Measurements from ENCODE around the gene C16orf78. TPM values are rescaled to one million over a fixed set of nuclear protein-coding genes. Genes with fewer than 3 reads are reported as not detected.
A peak's percentile ranks its signal among the peaks of the same experiment; 100 is the strongest.

C16orf78 gene
- total RNA-seq, 1 experiment from 2014 or later, result not detected

- no peak for TF ChIP-seq ESRRA (CRISPR knock-in tag; IDR thresholded peaks at IDR 0.05; ENCODE audit: borderline replicate concordance)
- TF ChIP-seq ZNF281 (CRISPR knock-in tag; IDR thresholded peaks at IDR 0.05), result no peak
- TF ChIP-seq E2F1 (CRISPR knock-in tag; IDR thresholded peaks at IDR 0.05), result no peak
Observed at GRCh38 chr16:49349446-49350168, 24.0 kb upstream of the C16orf78 start (continued).

GRCh38 chr16:49350265-49351095, 23.1 kb upstream of the C16orf78 start:
- Mint-ChIP-seq H3K27me3 (ENCODE audit: low read depth) (peaks cover 2% of the 10 kb centered on the region; the same call in 1 of the 2 replicates), H3K36me3 (no peaks in the 10 kb centered on the region), H3K4me1 (peaks cover 24% of the 10 kb centered on the region), H3K4me3 (no peak overlapping the region), H3K9me3 (no peaks in the 10 kb centered on the region), H3K27ac (no peak overlapping the region)
- DNase-seq (ENCODE audit: low spot score) (peak; percentile 86), ATAC-seq (peak; percentile 52)
- CTCF ChIA-PET, result interaction anchor here (0.6 to 3.0 kb wide), 29 partner anchors 9 to 720 kb away, joined by 3 to 39 read pairs (median 5); partner anchors contain the start of gene C16orf78
- TF ChIP-seq ZNF423 (CRISPR knock-in tag; IDR thresholded peaks at IDR 0.05) (no peak), ATF3 (CRISPR knock-in tag; conservative IDR thresholded peaks at IDR 0.05) (no peak), OVOL2 (CRISPR knock-in tag; IDR thresholded peaks at IDR 0.05; ENCODE audit: borderline replicate concordance) (no peak), TCF7 (CRISPR knock-in tag; IDR thresholded peaks at IDR 0.05; ENCODE audit: low read depth) (no peak), ZNF263 (CRISPR knock-in tag; IDR thresholded peaks at IDR 0.05; ENCODE audit: low read depth) (peak; percentile 99), CTCF (IDR thresholded peaks at IDR 0.05) (peak; percentile 75), STAT6 (CRISPR knock-in tag; conservative IDR thresholded peaks at IDR 0.05; ENCODE audit: low read depth) (no peak), CREM (CRISPR knock-in tag; IDR thresholded peaks at IDR 0.05) (no peak), HMGA2 (CRISPR knock-in tag; IDR thresholded peaks at IDR 0.05) (no peak), NR1H2 (CRISPR knock-in tag; IDR thresholded peaks at IDR 0.05) (no peak), SMAD4 (CRISPR knock-in tag; IDR thresholded peaks at IDR 0.05) (no peak), MLX (CRISPR knock-in tag; IDR thresholded peaks at IDR 0.05) (no peak), AFF4 (CRISPR knock-in tag; IDR thresholded peaks at IDR 0.05; ENCODE audit: borderline replicate concordance) (no peak), ZNF317 (CRISPR knock-in tag; IDR thresholded peaks at IDR 0.05; ENCODE audit: borderline replicate concordance, low read depth) (no peak), MXD4 (CRISPR knock-in tag; IDR thresholded peaks at IDR 0.05; ENCODE audit: borderline replicate concordance) (no peak), NFYB (CRISPR knock-in tag; conservative IDR thresholded peaks at IDR 0.05; ENCODE audit: low read depth) (no peak)
- POLR2A ChIA-PET, result no interaction called here

Measured in WTC11 (cell line).